GM12892 (cell line): ENCODE results near the gene LSM2.
"Not testable (repeated sequence)": the region's sequence is repeated elsewhere in the genome, so short reads cannot be mapped to it uniquely, and the experiment has no call there.

Source experiments
- DNase-seq: peaks from one replicate; pipeline ENCODE4 v3.0.0; 2011; ENCODE audit not compliant: insufficient read length
- FAIRE-seq: peaks from 2 replicates; lab custom pipeline; 2011; peaks lifted over from hg19 to GRCh38; lab: Jason Lieb, UNC
- POLR2A ChIP-seq: IDR thresholded peaks from 2 replicates; pipeline ENCODE4 v1.6.1; 2011; ENCODE audit warnings: low read depth, low read length, control low read depth
- POLR2AphosphoS5 ChIP-seq: IDR thresholded peaks from 2 replicates; pipeline ENCODE4 v1.6.1; 2011; ENCODE audit warnings: low read depth, low read length, control low read depth
- TAF1 ChIP-seq: IDR thresholded peaks from 2 replicates; pipeline ENCODE4 v1.6.1; 2011; ENCODE audit warnings: low read depth, mild to moderate bottlenecking, control low read depth, low read length, borderline replicate concordance

LSM2 gene

GRCh38 chr6:31836474-31837368 is 30.0 kb upstream of the LSM2 start:
- DNase-seq, result no peak
- no peak for TF ChIP-seq POLR2A
- peak; percentile 7; the same call in 1 of the 2 replicates for TF ChIP-seq POLR2AphosphoS5
- TF ChIP-seq TAF1, result no peak

GRCh38 chr6:31836047-31836473 is 29.3 kb upstream of the LSM2 start:
- FAIRE-seq (no peak), DNase-seq (no peak)
- TF ChIP-seq POLR2A (peak; percentile 53; the same call in 1 of the 2 replicates), TAF1 (no peak), POLR2AphosphoS5 (peak; percentile 25; the same call in 1 of the 2 replicates)

More at GRCh38 chr6:31836474-31837368, 30.0 kb upstream of the LSM2 start:
- no peak for FAIRE-seq

- DNase-seq (peak; percentile 80), FAIRE-seq (no peak)
- TF ChIP-seq TAF1 (peak; percentile 93), POLR2A (peak; percentile 100), POLR2AphosphoS5 (peak; percentile 100)
Observed at GRCh38 chr6:31834367-31835250, 27.8 kb upstream of the LSM2 start.

GRCh38 chr6:31831350-31832215 is 24.8 kb upstream of the LSM2 start:
- no peak for FAIRE-seq
- TF ChIP-seq POLR2A (no peak), POLR2AphosphoS5 (no peak), TAF1 (no peak)
- DNase-seq, result no peak

GRCh38 chr6:31830886-31831335 is 24.1 kb upstream of the LSM2 start:
- TF ChIP-seq TAF1, result no peak
- no peak for TF ChIP-seq POLR2A
- no peak for TF ChIP-seq POLR2AphosphoS5
- FAIRE-seq (no peak), DNase-seq (no peak)

GRCh38 chr6:31829633-31830283 is 23.0 kb upstream of the LSM2 start:
- TF ChIP-seq POLR2A (no peak), TAF1 (no peak), POLR2AphosphoS5 (no peak)
- DNase-seq (no peak), FAIRE-seq (no peak)

- DNase-seq (peak; percentile 84), FAIRE-seq (peak; percentile 67)
- peak; percentile 99 for TF ChIP-seq POLR2A
- no peak for TF ChIP-seq TAF1
- TF ChIP-seq POLR2AphosphoS5, result peak; percentile 96
Observed at GRCh38 chr6:31827286-31828079, 20.7 kb upstream of the LSM2 start, which contains the start of gene HSPA1B. TSS of gene HSPA1B (plus strand) at chr6:31827738. CDS start at chr6:31827951, 213 bp downstream.

GRCh38 chr6:31826793-31827285 is 20.1 kb upstream of the LSM2 start:
- TF ChIP-seq TAF1, result 0 out of 2 replicates have a peak, but pooled peaks have one; percentile 6
- TF ChIP-seq POLR2A, result no peak
- peak; percentile 51 for DNase-seq

GRCh38 chr6:31825553-31825952 is 18.8 kb upstream of the LSM2 start:
- FAIRE-seq (no peak), DNase-seq (no peak)
- TF ChIP-seq POLR2AphosphoS5 (no peak), POLR2A (no peak), TAF1 (no peak)

More at GRCh38 chr6:31826793-31827285, 20.1 kb upstream of the LSM2 start:
- FAIRE-seq, result no peak

GRCh38 chr6:31823592-31824196 is 16.9 kb upstream of the LSM2 start:
- not testable (repeated sequence) for DNase-seq, FAIRE-seq
